Lower leg skin (tissue), 4 donors: ENCODE data around the gene SYNE2. TPM values are rescaled to one million over a fixed set of nuclear protein-coding genes. Genes with fewer than 3 reads are reported as not detected.

Experiments
- DNase-seq, 2 donors: peaks; one replicate each; pipeline ENCODE4 v3.0.0-alpha.2; 2019; ENCODE audit warnings: low spot score in 2 of 2
- H3K4me3 ChIP-seq: fragments of 200-600 bp; sonication (generic); 2 replicates; pipeline ENCODE4 v1.5.1; 2017; ENCODE audit warnings: mild to moderate bottlenecking, low read depth; ENCODE audit not compliant: poor library complexity, severe bottlenecking
- CTCF ChIP-seq, 3 donors: fragments of 450-650 bp; IDR thresholded peaks; one replicate each; pipeline ENCODE4 v1.5.1; 2016; ENCODE audit warnings: antibody characterized with exemption in 3 of 3, mild to moderate bottlenecking in 3 of 3, moderate library complexity in 2 of 3
- POLR2A ChIP-seq, 2 donors: fragments of 450-650 bp; IDR thresholded peaks; one replicate each; pipeline ENCODE4 v1.6.1; 2016 to 2017; ENCODE audit warnings: antibody characterized with exemption in 2 of 2, mild to moderate bottlenecking in 1 of 2, moderate library complexity in 1 of 2
- WGBS, 2 donors: methylation state at CpG; one replicate each; pipeline ENCODE4 v1.1.5; 2018; 5-methylcytosine and 5-hydroxymethylcytosine counted together
- intact Hi-C: fragments of 100-400 bp; cut with DNase I; formaldehyde crosslinking; loops from one replicate; pipeline ENCODE4 v1.15.0; 2023; ENCODE audit warnings: low total_unique reads
- total RNA-seq, 4 donors: library from RNA; depleted of rRNA; stranded (reverse); fragments of >200 nt; gene quantifications; one replicate each; pipeline ENCODE4 v1.1.0, GENCODE V29; 2016

The SYNE2 gene
- total RNA-seq, 4 donors from 2014 or later: 200 to 479 (median 232) TPM

- intact Hi-C loops: no loop called here
- no peak for DNase-seq
- TF ChIP-seq CTCF (IDR thresholded peaks at IDR 0.05) (no peak), POLR2A (IDR thresholded peaks at IDR 0.05) (no peak)
- H3K4me3 ChIP-seq: no peak overlapping the region
- 81 to 84% methylated on average over 4 of the region's 4 CpGs for WGBS, 2 donors
These were observed 87.6 kb downstream of the SYNE2 start for GRCh38 chr14:63940387-63940786.

- no peak for DNase-seq
- intact Hi-C loops: no loop called here
- H3K4me3 ChIP-seq: no peak overlapping the region
- WGBS, 2 donors: 74 to 83% methylated on average over 3 of the region's 3 CpGs
- TF ChIP-seq POLR2A (IDR thresholded peaks at IDR 0.05): no peak
- TF ChIP-seq CTCF (IDR thresholded peaks at IDR 0.05): no peak
These were observed 88.2 kb downstream of the SYNE2 start for GRCh38 chr14:63941023-63941422.

- H3K4me3 ChIP-seq: no peak overlapping the region
- 85 to 94% methylated on average over 3 of the region's 3 CpGs for WGBS, 2 donors
- TF ChIP-seq POLR2A (IDR thresholded peaks at IDR 0.05): no peak
- TF ChIP-seq CTCF (IDR thresholded peaks at IDR 0.05): no peak
- intact Hi-C loops: no loop called here
- DNase-seq: no peak
These were observed 96.9 kb downstream of the SYNE2 start for GRCh38 chr14:63949696-63950095.

GRCh38 chr14:63951021-63951420 lies 98.2 kb downstream of the SYNE2 start:
- intact Hi-C loops: no loop called here
- TF ChIP-seq POLR2A (IDR thresholded peaks at IDR 0.05): no peak
- TF ChIP-seq CTCF (IDR thresholded peaks at IDR 0.05): no peak
- H3K4me3 ChIP-seq: no peak overlapping the region
- DNase-seq: no peak
- WGBS, 2 donors: 88 to 92% methylated on average over 4 of the region's 4 CpGs

- intact Hi-C loops: no loop called here
- DNase-seq: no peak
- 79 to 85% methylated on average over 4 of the region's 4 CpGs for WGBS, 2 donors
- TF ChIP-seq POLR2A (IDR thresholded peaks at IDR 0.05) (no peak), CTCF (IDR thresholded peaks at IDR 0.05) (no peak)
- H3K4me3 ChIP-seq: no peak overlapping the region
These were observed 98.6 kb downstream of the SYNE2 start for GRCh38 chr14:63951429-63951828.
